ENCODE results near the gene CPNE5.

GRCh38 chr6:36752187-36752885, 86.9 kb downstream of the CPNE5 start:
- TF ChIP-seq CTCF (IDR thresholded peaks at IDR 0.05; ENCODE audit: low read depth, low read length): no peak
- TF ChIP-seq EZH2phosphoT487 (IDR thresholded peaks at IDR 0.05; ENCODE audit: low read depth): no peak

All from OCI-LY3 (cell line).